GM21529 (cell line): ENCODE data around the gene GGTLC3.
"Not testable (repeated sequence)": the region's sequence is repeated elsewhere in the genome, so short reads cannot be mapped to it uniquely, and the experiment has no call there.

Experiments used
- ATAC-seq: cut with Tn5 transposase; IDR thresholded peaks from one replicate; pipeline ENCODE4 v1.9.1; 2021; ENCODE audit not compliant: unreplicated experiment

Gene GGTLC3

GRCh38 chr22:18518061-18518460, at the start of gene GGTLC3:
Gene GGTLC3, minus strand, starts transcription at chr22:18518161. Its CDS starts 264 bp downstream, at chr22:18517897.
- not testable (repeated sequence) for ATAC-seq

GRCh38 chr22:18560099-18560974, 42.4 kb upstream of the GGTLC3 start:
- ATAC-seq: not testable (repeated sequence)

DNA sequence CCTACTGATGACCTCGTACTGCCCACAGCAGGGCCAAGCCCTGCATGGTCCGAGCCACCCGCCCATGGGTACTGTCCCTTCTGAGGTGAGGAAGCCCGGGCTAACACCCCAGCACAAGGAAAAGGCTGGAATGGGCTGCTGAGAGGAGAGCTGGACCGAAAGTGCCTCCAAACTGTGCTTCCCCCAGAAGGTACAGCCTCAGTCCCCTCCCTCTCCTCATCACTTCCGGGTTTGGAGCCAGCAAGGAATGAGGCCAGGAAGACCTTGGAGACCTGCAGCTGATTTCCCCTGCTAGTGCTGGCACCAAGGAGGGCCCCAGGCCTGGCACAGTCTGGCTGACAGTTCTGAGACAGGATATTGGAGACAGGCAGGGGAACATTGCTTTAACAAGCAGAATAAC, 41.0 kb upstream of the GGTLC3 start:
- not testable (repeated sequence) for ATAC-seq

- not testable (repeated sequence) for ATAC-seq
Measured at GRCh38 chr22:18558516-18558915, 40.6 kb upstream of the GGTLC3 start.

DNA sequence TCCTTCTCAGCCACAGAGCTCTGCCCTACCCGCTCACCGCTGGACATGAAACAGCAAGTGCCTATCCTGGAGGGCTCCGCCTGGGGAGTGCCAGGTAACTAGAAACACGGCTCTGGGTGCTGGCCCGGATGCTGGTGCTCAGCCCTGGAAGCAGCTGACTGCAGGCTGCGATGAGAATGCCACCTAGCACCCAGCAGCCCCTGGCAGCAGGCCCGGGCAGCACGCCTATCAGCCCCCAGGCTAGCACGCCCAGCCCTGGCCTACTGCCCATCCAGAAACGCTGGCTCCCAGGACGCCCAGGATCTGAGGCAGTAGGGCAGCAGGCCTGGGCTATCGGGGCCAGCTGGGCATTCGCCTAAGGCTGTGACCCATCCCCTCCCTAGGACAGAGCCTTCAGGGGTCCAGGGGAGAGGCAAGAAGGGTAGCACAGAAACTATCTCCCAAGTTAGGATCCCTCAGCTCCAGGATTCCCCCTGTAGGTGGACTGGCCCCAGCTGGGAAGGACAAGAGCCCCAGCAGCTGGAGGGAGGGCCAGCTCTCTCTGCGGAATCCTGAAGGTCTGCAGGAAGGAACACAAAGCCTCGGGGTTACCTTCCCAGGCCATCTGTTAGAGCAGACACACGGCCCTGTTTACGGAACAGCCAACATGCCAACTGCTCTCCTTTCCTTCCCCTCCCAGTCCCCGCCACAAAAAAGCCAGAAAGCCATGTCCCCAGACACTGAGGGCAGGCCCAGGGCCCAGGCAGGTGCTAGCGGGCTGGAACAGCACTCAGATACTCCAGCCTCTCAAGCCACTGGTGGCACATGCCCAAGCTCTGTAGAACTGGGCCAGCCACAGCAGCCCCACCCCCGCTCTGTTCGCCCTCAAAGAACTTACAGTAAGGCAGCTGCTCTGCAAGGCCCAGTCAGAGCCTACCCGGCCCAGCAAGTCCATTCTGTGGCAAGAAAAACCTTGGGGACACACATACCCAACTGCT, 36.6 kb upstream of the GGTLC3 start:
- not testable (repeated sequence) for ATAC-seq

GRCh38 chr22:18552839-18553597, 35.1 kb upstream of the GGTLC3 start:
- ATAC-seq: not testable (repeated sequence)

DNA sequence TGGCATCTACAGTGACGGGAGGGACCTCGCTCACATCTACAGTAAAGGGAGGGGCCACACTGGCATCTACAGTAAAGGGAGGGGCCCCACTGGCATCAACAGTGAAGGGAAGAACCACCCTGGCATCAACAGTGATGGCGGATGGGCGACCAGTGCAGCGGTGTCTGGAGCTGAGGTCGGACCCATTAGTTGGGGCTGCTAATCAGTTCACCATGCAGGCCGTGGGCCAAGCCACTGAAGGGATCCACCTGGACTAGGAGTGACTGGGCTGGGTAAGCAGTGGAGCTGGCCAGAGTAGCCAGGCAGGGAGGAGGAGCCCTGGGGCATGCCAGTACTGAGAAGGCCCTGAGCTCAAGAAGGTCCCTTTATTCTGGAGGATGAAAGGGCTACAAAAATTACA, 33.1 kb upstream of the GGTLC3 start:
- not testable (repeated sequence) for ATAC-seq

DNA sequence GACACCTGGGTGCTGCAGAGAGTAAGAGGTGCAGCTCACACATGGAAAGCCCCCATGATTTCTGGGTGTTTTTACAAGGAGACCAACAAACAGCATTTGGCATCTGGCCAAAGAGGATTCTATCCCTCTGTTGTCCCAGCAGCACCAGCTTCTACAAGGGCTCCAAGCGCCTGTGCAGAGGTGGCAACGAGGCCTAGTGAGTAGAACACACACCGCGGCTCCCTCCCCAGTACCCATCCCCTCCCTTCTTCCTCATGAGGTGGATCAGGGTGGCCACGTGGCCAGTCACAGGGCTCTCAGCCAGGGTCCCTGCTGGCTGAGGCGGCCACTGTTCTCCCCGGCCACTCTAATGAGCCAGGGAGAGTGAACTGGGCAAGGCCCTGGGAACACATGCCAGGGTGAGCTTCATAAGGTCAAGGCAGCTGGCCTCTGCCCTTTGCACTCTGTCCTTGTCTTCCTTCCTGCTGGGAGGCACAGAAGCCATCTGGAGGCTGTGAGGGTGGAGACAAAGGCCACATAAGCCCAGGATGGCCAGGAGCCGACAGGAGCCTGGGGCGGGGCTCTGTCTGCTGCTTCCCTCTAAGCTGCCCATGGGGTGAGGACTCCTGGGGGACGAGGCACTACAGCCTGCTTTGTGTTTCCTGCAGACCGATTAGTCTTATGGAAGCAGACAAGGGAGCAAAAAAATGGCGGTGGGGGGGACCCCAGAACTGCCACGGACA, 31.7 kb upstream of the GGTLC3 start:
- ATAC-seq: not testable (repeated sequence)

DNA sequence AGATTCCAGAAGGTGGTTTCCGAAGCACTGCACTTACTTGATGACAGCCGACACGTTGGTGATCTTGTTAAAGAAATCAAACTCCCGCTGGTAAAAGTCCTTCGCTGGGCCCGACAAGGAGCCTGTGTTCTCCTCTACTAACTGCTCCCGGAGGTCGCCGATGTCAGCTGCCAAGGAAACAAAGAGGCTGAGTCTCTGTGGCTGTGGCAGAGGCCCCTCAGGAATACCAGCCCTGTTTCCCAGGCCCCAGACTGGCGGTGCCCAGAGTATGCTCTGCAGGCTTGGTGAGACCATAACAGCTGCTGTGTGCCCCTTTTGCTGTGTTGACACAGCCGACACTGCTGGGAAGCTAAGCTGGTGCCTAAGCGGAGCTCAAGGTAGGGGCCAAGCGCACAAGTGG, 26.7 kb upstream of the GGTLC3 start:
- ATAC-seq: not testable (repeated sequence)

DNA sequence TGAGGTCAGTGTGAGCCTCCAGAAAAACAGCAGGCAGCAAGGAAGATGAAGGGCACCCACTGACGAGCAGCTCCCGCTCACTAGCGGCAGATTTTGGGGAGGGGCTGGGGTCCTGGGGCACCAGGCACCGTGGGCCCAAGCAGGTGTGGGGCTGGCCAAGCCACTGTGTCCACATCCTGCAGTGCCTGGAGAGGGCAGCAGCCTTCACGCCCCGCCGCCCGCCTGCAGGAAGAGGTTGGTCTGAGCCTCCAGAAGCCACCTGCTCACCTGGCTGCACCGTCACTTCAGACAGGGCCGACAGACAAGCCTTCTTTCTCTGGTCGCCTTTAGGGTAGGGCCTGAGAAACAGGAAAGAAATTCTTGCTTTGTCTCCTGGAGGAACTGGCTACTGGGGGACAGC, 25.4 kb upstream of the GGTLC3 start:
- ATAC-seq: not testable (repeated sequence)

GRCh38 chr22:18539994-18540393, 22.0 kb upstream of the GGTLC3 start:
- not testable (repeated sequence) for ATAC-seq

- ATAC-seq: not testable (repeated sequence)
Measured at GRCh38 chr22:18534315-18534714, 16.4 kb upstream of the GGTLC3 start.

DNA sequence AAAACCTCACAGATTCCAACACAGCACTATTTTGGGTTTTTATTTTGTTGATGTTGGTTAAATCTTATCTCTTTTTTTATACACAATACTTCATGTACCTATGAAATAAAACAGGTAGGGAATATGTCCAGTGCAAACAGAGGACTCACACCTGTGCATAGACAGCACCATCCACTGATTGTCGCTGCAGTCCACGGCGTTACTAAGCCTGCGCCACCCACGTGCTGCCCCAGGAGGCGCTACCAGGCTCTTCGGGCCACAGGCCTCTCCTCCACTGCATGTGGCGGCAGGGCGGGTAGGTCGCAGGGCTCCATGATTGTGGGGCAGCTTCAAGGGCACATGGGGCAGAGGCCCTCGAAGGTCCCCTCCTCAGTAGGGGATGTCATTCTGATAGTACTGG, 15.7 kb upstream of the GGTLC3 start:
- not testable (repeated sequence) for ATAC-seq

GRCh38 chr22:18529416-18530145, 11.6 kb upstream of the GGTLC3 start:
- ATAC-seq: peak; percentile 26

- ATAC-seq: peak; percentile 66
Measured at GRCh38 chr22:18528597-18529415, 10.8 kb upstream of the GGTLC3 start.

DNA sequence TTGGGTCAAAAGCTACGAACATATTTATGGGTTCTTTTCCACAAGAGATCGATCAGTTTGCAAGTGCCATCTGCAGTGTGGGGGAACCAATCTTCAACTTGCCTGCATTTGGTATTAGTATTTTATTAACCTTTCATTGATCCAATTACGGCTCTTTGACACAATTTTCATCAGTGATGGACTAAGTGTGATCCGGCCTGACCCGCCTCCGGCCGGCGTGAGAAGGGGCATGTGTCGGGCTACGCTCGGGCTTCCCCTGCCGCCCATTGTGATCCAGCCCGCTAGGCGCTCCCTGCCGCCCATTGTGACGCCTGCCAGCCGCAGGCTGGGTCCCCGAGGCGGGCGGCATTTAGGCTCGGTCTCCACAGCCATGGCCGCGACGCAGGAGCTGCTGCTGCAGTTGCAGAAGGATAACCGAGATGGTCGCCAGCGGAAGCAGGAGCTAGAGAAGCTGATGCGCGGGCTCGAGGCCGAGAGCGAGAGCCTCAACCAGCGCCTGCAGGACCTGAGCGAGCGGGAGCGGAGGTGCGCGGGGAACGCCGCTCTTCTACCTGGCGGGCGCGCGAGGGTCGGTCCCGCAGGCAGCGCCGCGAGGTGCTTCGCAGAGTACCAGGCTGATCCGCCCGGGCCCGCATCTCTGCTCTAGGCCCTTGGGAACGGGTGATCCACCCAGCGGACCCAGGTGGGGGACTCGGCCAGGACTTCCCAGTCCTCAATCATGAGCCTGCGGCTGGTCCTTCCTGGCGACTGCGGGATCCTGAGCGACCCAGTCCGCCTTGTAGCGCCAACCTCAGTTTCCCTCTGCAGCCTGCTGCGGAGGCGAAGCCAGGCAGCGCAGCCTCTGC, 10.0 kb upstream of the GGTLC3 start, which contains the start of gene TMEM191B:
Gene TMEM191B, plus strand, starts transcription at position 51 of the 845 bp plus-strand sequence. Its CDS starts 179 bp downstream, at position 230.
- peak; percentile 18 for ATAC-seq

GRCh38 chr22:18523328-18523727, 5.4 kb upstream of the GGTLC3 start:
- ATAC-seq: not testable (repeated sequence)
